ENCODE results near the gene CCND1. TPM values are rescaled to one million over a fixed set of nuclear protein-coding genes. Genes with fewer than 3 reads are reported as not detected.
"Not testable (repeated sequence)": the region's sequence is repeated elsewhere in the genome, so short reads cannot be mapped to it uniquely, and the experiment has no call there.

CCND1 gene
- total RNA-seq, 2 donors from 2014 or later: 91.8 to 101 TPM

- Histone ChIP-seq H3K27ac (no peak overlapping the region), H3K36me3 (no peaks in the 10 kb centered on the region), H3K4me1 (no peaks in the 10 kb centered on the region), H3K9me3 (no peaks in the 10 kb centered on the region), H3K27me3 (no peaks in the 10 kb centered on the region), H3K4me3 (no peak overlapping the region)
- TF ChIP-seq, protein P1, sequence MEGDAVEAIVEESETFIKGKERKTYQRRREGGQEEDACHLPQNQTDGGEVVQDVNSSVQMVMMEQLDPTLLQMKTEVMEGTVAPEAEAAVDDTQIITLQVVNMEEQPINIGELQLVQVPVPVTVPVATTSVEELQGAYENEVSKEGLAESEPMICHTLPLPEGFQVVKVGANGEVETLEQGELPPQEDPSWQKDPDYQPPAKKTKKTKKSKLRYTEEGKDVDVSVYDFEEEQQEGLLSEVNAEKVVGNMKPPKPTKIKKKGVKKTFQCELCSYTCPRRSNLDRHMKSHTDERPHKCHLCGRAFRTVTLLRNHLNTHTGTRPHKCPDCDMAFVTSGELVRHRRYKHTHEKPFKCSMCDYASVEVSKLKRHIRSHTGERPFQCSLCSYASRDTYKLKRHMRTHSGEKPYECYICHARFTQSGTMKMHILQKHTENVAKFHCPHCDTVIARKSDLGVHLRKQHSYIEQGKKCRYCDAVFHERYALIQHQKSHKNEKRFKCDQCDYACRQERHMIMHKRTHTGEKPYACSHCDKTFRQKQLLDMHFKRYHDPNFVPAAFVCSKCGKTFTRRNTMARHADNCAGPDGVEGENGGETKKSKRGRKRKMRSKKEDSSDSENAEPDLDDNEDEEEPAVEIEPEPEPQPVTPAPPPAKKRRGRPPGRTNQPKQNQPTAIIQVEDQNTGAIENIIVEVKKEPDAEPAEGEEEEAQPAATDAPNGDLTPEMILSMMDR (IDR thresholded peaks at IDR 0.05): no peak
- no peak for DNase-seq (ENCODE audit: low spot score)
Observed at GRCh38 chr11:69620683-69621290, 20.2 kb upstream of the CCND1 start.

DNA sequence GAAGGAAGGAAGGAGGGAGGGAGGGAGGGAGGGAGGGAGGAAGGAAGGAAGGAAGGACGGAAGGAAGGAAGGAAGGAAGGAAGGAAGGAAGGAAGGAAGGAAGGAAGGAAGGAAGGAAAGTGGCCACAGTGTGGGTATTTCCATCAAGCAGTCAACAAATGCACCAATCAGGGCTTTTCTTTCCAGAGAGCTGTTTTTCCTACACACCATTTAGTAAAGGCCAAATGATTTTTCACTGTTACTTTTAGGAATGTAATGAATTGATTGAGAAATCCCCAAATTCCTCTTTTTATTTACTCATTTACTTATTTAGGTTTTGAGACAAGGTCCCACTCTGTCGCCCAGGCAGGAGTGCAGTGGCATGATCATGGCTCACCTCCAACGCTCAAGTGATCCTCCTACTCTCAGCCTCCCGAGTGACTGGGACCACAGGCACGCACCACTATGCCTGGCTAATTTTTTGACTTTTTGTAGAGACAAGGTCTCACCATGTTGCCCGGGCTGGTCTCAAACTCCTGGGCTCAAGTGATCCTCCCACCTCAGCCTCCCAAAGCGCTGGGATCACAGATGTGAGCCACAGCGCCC lies 18.8 kb upstream of the CCND1 start:
- H3K4me3 ChIP-seq; H3K9me3 ChIP-seq; H3K27me3 ChIP-seq; DNase-seq (ENCODE audit: low spot score); H3K36me3 ChIP-seq; H3K4me1 ChIP-seq; H3K27ac ChIP-seq: not testable (repeated sequence)

DNA sequence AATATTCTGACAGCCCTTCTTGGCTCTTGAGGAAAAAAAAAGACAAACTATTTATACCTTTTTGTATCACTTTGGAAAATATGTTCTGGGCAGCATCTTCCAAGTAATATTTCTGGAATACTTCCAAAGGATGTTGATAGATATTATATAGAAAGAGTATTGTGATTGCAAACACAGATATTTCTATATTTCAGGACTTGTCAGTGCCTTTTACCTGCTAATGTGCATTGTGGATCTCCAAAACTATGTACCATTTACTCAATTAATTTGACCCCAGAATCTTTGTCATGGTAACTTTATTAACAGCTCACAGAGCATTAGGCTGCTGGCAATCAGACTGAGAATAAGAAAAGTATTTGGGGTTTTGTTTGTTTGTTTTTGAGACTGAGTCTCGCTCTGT lies 16.7 kb upstream of the CCND1 start:
- no peak overlapping the region for H3K4me3 ChIP-seq
- H3K36me3 ChIP-seq: no peaks in the 10 kb centered on the region
- no peak for DNase-seq (ENCODE audit: low spot score)
- no peaks in the 10 kb centered on the region for H3K27me3 ChIP-seq
- H3K27ac ChIP-seq: no peak overlapping the region
- TF ChIP-seq, protein P1 (IDR thresholded peaks at IDR 0.05): no peak
- no peaks in the 10 kb centered on the region for H3K9me3 ChIP-seq
- no peaks in the 10 kb centered on the region for H3K4me1 ChIP-seq

GRCh38 chr11:69625476-69625875 lies 15.5 kb upstream of the CCND1 start:
- Histone ChIP-seq H3K36me3 (no peaks in the 10 kb centered on the region), H3K27me3 (no peaks in the 10 kb centered on the region), H3K27ac (no peak overlapping the region), H3K9me3 (no peaks in the 10 kb centered on the region), H3K4me1 (no peaks in the 10 kb centered on the region), H3K4me3 (no peak overlapping the region)
- TF ChIP-seq, protein P1 (IDR thresholded peaks at IDR 0.05): no peak
- DNase-seq (ENCODE audit: low spot score): no peak

- no peaks in the 10 kb centered on the region for H3K4me1 ChIP-seq
- no peaks in the 10 kb centered on the region for H3K27me3 ChIP-seq
- DNase-seq (ENCODE audit: low spot score): no peak
- no peaks in the 10 kb centered on the region for H3K36me3 ChIP-seq
- no peak overlapping the region for H3K27ac ChIP-seq
- H3K4me3 ChIP-seq: no peak overlapping the region
- no peaks in the 10 kb centered on the region for H3K9me3 ChIP-seq
- TF ChIP-seq, protein P1 (IDR thresholded peaks at IDR 0.05): no peak
Observed at GRCh38 chr11:69627551-69627950, 13.4 kb upstream of the CCND1 start.

GRCh38 chr11:69630017-69630416 lies 10.9 kb upstream of the CCND1 start:
- H3K27me3 ChIP-seq: no peaks in the 10 kb centered on the region
- no peak overlapping the region for H3K4me3 ChIP-seq
- H3K27ac ChIP-seq: no peak overlapping the region
- H3K9me3 ChIP-seq: no peaks in the 10 kb centered on the region
- H3K36me3 ChIP-seq: no peaks in the 10 kb centered on the region
- DNase-seq (ENCODE audit: low spot score): no peak
- no peaks in the 10 kb centered on the region for H3K4me1 ChIP-seq
- TF ChIP-seq, protein P1 (IDR thresholded peaks at IDR 0.05): no peak
